ENCODE measurements around the gene XIRP2.
"Not testable (repeated sequence)": the region's sequence is repeated elsewhere in the genome, so short reads cannot be mapped to it uniquely, and the experiment has no call there.

Gene XIRP2

DNA sequence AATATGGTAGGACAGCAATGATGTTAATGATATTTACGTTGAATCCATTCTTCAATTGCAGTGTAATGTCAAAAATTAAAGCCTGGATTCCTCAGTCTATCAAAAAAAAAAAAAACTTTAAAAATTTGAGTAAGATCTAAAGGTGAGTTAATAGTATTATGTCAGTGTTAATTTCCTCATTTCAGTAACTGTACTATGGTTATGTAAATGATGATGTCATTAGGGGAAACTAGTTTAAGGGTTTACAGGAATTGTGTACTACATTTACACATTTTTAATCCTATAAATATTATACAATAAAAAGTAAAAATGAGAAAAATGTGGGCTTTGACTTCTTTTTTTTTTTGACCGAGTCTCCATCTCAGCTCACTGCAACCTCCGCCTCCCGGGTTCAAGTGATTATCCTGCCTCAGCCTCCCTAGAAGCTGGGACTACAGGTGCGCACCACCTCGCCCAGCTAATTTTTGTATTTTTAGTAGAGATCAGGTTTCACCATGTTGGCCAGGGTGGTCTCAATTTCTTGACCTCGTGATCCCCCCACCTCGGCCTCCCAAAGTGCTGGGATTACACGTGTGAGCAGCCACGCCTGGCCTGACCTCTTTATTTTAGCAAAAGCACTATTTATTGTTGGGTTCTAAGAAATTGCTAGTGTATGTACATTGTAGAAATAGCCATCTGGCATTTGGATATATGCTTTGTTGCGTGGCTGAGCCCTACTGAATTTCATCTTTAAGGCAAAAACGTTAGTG is 106.5 kb downstream of the XIRP2 start:
- TF ChIP-seq POLR2A (IDR thresholded peaks at IDR 0.05; ENCODE audit: low read depth, low read length) (no peak), TAF1 (IDR thresholded peaks at IDR 0.05; ENCODE audit: borderline replicate concordance, low read depth, low read length) (no peak), POLR2AphosphoS5 (IDR thresholded peaks at IDR 0.05; ENCODE audit: low read depth, low read length) (no peak)
- DNase-seq (ENCODE audit: insufficient read length) (no peak), FAIRE-seq (no peak)

DNA sequence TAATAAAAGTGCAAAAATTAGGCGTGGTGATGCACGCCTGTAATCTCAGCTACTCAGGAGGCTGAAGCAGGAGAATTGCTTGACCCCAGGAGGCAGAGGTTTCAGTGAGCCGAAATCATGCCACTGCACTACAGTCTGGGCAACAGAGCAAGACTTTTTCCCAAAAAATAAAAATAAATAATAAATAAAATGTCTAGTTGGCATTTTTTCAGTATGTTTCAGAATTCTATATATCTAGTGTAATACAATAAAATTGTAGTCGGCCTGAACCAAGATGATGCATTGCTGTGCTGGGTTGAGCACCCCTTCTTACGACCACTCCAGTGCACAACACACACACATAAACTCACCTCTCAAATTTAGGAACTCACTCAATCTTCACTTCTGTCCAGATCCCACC is 108.2 kb downstream of the XIRP2 start:
- no peak for DNase-seq (ENCODE audit: insufficient read length)

DNA sequence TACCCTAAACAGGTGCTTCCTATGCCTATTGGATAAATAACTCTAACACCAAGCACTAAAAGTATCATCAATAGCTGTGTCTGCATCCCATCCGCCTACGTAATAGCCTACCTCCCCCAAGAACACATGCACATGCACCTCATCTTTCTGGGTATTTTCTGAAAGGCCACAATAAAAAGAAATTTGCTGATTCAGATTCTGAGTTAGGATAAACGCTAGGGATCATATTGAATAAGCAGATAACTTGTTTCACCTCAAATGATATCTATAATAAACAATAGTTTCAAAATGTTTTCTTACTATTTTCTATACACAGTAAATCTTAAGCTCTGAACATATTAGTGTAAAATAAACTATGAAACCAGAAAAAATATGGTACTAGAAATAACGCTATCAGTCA is 112.9 kb downstream of the XIRP2 start:
- FAIRE-seq (no peak), DNase-seq (ENCODE audit: insufficient read length) (no peak)
- TF ChIP-seq POLR2AphosphoS5 (IDR thresholded peaks at IDR 0.05; ENCODE audit: low read depth, low read length): no peak
- TF ChIP-seq POLR2A (IDR thresholded peaks at IDR 0.05; ENCODE audit: low read depth, low read length): no peak
- TF ChIP-seq TAF1 (IDR thresholded peaks at IDR 0.05; ENCODE audit: borderline replicate concordance, low read depth, low read length): no peak

More for the DNA sequence above, 108.2 kb downstream of the XIRP2 start:
- TF ChIP-seq TAF1 (IDR thresholded peaks at IDR 0.05; ENCODE audit: borderline replicate concordance, low read depth, low read length): no peak
- TF ChIP-seq POLR2A (IDR thresholded peaks at IDR 0.05; ENCODE audit: low read depth, low read length): no peak
- TF ChIP-seq POLR2AphosphoS5 (IDR thresholded peaks at IDR 0.05; ENCODE audit: low read depth, low read length): no peak
- FAIRE-seq: no peak

DNA sequence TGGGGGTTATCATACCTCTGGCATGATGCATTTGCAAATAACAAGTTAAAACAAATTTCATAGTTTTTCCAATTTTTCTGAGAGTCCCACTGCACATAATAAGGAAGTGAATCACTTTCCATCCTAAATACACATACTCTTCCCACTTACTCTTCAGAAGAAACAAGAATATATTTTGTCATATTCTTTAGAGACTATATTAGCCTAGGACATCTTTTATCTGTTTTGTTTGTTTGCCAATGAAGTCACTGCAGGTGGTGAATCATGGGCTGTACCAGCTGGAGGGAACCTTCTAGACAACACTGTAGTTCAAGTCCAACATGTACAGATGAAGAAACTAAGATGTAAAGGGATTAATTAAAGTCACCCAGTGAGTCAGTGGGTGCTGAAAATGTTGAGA is 116.8 kb downstream of the XIRP2 start:
- no peak for FAIRE-seq
- TF ChIP-seq POLR2A (IDR thresholded peaks at IDR 0.05; ENCODE audit: low read depth, low read length): no peak
- TF ChIP-seq POLR2AphosphoS5 (IDR thresholded peaks at IDR 0.05; ENCODE audit: low read depth, low read length): no peak
- no peak for TF ChIP-seq TAF1 (IDR thresholded peaks at IDR 0.05; ENCODE audit: borderline replicate concordance, low read depth, low read length)
- no peak for DNase-seq (ENCODE audit: insufficient read length)

DNA sequence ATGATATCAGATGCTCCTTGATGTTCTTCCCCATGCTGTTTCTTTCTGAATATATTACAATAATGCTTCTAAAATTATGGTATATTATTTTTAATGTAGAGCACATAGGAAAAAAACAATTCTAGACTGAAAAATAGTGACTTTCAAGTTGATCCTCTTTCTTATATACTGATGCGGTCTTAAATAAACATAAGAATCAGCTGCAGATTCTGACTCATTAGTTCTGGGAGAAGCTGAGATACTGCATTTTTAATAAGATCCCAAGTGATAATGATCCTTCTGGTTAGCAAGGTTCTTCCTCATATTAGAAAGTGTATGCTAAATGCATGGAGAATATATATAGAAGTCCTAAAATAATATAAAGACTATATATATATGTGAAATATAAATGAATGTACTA is 124.9 kb downstream of the XIRP2 start:
- TF ChIP-seq TAF1 (IDR thresholded peaks at IDR 0.05; ENCODE audit: borderline replicate concordance, low read depth, low read length) (no peak), POLR2AphosphoS5 (IDR thresholded peaks at IDR 0.05; ENCODE audit: low read depth, low read length) (no peak), POLR2A (IDR thresholded peaks at IDR 0.05; ENCODE audit: low read depth, low read length) (no peak)
- DNase-seq (ENCODE audit: insufficient read length) (no peak), FAIRE-seq (no peak)

DNA sequence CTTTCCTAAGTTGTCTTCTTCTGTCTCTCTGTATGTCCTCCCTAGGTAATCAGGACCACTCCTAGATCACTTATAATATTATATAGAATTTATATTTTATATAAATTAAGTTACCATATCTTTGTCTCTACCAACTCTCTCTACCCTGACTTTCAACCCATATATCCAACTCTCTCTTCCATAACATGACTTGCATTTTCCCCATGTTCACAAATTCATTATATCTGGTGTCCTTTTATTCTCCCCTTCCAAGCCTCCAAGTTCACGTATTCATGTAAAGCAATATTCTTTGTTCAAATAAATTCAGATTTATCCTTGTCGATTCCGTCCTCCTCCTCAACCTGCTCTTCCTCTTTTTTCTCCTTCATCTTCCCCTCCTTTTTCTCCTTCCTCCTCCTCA is 127.5 kb downstream of the XIRP2 start:
- FAIRE-seq (no peak), DNase-seq (ENCODE audit: insufficient read length) (no peak)
- TF ChIP-seq POLR2A (IDR thresholded peaks at IDR 0.05; ENCODE audit: low read depth, low read length) (no peak), TAF1 (IDR thresholded peaks at IDR 0.05; ENCODE audit: borderline replicate concordance, low read depth, low read length) (no peak), POLR2AphosphoS5 (IDR thresholded peaks at IDR 0.05; ENCODE audit: low read depth, low read length) (no peak)

DNA sequence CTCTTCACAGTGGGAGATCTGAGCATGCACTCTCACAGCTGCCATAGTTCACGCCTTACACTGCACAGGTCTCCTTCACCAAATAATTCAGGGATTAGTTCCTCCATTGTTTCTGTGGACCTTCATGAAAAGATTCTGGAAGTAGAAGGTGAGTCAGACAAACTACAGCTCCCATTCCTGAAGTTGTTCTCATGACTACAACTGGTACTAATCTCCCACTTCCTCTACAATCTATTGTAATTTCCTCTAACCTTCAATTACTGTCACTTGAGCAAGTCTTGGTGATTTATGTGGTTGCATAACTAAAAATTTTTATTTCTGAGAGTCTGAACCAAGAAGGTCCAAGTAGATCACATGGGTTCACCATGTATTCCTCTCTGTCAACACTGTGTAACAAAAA is 128.7 kb downstream of the XIRP2 start:
- FAIRE-seq (no peak), DNase-seq (ENCODE audit: insufficient read length) (no peak)

DNA sequence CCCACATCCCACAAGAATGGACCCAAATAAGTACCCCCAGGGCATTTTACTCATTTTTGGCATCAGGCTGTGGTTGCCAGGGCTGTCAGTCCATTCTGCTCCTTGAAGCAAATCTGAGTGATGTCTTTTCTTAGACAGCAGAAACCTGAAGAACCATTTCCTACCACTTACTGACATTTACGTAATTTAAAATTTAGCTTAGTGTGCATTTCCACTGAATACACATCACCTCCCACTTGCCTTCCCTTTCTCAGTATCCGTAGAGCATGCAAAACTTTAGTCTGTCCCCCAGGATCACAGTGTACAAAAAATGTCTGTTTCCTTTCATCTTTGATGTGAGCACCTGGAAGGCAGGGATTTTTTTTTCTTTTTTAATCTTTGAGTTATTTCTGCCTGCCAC is 130.3 kb downstream of the XIRP2 start:
- DNase-seq (ENCODE audit: insufficient read length) (no peak), FAIRE-seq (no peak)
- no peak for TF ChIP-seq POLR2A (IDR thresholded peaks at IDR 0.05; ENCODE audit: low read depth, low read length)

More for the DNA sequence above, 128.7 kb downstream of the XIRP2 start:
- TF ChIP-seq TAF1 (IDR thresholded peaks at IDR 0.05; ENCODE audit: borderline replicate concordance, low read depth, low read length) (no peak), POLR2AphosphoS5 (IDR thresholded peaks at IDR 0.05; ENCODE audit: low read depth, low read length) (no peak), POLR2A (IDR thresholded peaks at IDR 0.05; ENCODE audit: low read depth, low read length) (no peak)

DNA sequence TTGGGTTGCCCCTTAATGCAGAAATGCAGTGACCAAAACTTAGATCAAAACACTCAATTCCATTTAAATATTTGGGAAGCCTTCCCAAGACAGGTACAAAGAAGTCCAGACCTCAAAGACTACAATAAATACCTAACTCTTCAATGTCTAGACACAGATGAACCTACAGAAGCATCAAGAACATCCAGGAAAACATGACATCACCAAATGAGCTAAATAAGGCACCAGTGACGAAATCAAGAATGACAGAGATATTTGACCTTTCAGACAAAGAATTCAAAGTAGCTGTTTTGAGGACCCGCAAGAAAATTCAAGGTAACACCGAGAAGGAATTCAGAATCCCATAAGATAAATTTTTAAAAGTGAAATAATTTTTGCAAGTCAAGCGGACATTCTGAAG is 140.2 kb downstream of the XIRP2 start:
- TF ChIP-seq POLR2AphosphoS5 (IDR thresholded peaks at IDR 0.05; ENCODE audit: low read depth, low read length) (no peak), POLR2A (IDR thresholded peaks at IDR 0.05; ENCODE audit: low read depth, low read length) (no peak)
- no peak for DNase-seq (ENCODE audit: insufficient read length)
- no peak for FAIRE-seq

DNA sequence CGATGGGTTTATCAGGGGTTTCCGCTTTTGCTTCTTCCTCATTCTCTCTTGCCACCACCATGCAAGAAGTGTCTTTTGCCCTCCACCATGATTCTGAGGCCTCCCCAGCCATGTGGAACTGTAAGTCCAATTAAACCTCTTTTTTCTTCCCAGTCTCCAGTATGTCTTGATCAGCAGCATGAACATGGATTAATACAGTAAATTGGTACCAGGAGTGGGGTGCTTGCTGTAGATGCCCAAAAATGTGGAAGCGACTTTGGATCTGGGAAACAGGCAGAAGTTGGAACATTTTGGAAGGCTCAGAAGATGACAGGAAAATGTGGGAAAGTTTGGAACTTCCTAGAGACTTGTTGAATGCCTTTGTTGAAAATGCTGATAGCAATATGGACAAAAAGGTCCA is 146.7 kb downstream of the XIRP2 start:
- FAIRE-seq: not testable (repeated sequence)

DNA sequence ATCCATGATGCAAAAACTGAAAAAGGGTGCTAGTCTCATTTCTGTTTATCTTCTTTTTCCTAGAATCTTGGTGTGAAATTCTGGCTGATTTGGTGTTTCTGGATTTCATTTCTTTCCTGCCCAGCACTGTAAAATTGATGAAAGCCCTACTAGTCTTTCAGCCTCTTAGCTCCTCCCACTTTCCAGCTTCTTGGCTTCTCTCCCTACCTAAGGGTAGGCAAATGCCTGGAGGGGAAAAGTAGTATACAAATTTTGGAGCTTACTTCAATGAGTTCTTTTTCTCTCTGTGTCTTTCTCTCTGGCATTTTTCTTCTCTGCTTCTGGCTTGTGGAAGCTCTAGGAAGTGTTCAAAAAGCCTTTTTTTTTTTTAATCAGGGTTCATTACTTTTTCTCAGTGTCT is 160.5 kb downstream of the XIRP2 start:
- DNase-seq (ENCODE audit: insufficient read length) (no peak), FAIRE-seq (no peak)
- TF ChIP-seq POLR2AphosphoS5 (IDR thresholded peaks at IDR 0.05; ENCODE audit: low read depth, low read length) (no peak), POLR2A (IDR thresholded peaks at IDR 0.05; ENCODE audit: low read depth, low read length) (no peak), TAF1 (IDR thresholded peaks at IDR 0.05; ENCODE audit: borderline replicate concordance, low read depth, low read length) (no peak)

More for the DNA sequence above, 146.7 kb downstream of the XIRP2 start:
- not testable (repeated sequence) for DNase-seq (ENCODE audit: insufficient read length)

DNA sequence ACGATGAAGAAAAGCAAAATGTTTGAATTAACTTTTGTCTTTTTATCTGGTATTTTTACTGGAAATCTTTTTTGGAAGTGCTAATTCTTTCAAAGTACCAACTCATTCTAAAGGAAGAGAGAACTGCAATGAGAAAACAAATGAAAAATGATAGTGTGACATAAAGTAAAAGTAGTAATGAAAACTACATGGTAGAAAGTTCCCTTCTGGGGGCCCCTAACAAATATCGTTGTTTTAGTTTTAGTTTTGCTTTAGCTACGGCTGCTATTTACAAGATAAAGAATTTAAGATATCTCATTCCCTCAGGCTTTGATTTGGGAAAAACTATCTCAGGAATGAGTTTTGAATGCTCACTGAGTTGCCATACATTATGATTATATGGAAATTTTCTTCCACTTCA is 161.4 kb downstream of the XIRP2 start:
- FAIRE-seq: no peak
- no peak for TF ChIP-seq POLR2AphosphoS5 (IDR thresholded peaks at IDR 0.05; ENCODE audit: low read depth, low read length)
- TF ChIP-seq TAF1 (IDR thresholded peaks at IDR 0.05; ENCODE audit: borderline replicate concordance, low read depth, low read length): no peak
- no peak for TF ChIP-seq POLR2A (IDR thresholded peaks at IDR 0.05; ENCODE audit: low read depth, low read length)
- DNase-seq (ENCODE audit: insufficient read length): no peak

DNA sequence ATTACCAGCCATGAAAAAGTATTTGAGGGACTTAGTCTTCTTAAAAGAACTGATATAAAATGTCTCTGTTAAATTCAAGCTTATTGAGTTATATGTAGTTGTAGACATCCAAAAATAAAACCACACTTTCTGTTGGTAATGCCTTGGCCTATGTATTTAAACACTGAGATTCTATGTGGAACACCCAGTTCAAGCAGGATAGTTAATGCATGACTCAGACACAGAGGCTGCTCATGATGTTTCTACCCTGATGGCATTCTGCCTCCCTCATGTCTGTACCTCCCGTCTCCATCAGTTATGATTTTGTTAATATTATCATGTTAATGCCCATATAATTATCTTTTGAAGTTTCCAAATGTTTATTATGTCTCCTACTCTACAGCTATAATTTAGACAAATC is 164.5 kb downstream of the XIRP2 start:
- TF ChIP-seq TAF1 (IDR thresholded peaks at IDR 0.05; ENCODE audit: borderline replicate concordance, low read depth, low read length) (no peak), POLR2AphosphoS5 (IDR thresholded peaks at IDR 0.05; ENCODE audit: low read depth, low read length) (no peak), POLR2A (IDR thresholded peaks at IDR 0.05; ENCODE audit: low read depth, low read length) (no peak)
- DNase-seq (ENCODE audit: insufficient read length) (no peak), FAIRE-seq (no peak)

Measured in GM12892 (cell line).